NT2/D1 (cell line): Measurements from ENCODE around the gene PBX1.

Experiments
- SUZ12 ChIP-seq: IDR thresholded peaks from 2 replicates; pipeline ENCODE4 v1.6.1; 2011; ENCODE audit not compliant: insufficient read length, insufficient read depth; ENCODE audit errors: extremely low read depth
- YY1 ChIP-seq: IDR thresholded peaks from 2 replicates; pipeline ENCODE4 v1.6.1; 2011; ENCODE audit not compliant: insufficient read length, insufficient read depth
- ZNF274 ChIP-seq: IDR thresholded peaks from 2 replicates; pipeline ENCODE4 v1.6.1; 2011; ENCODE audit warnings: mild to moderate bottlenecking, low read depth, low read length

DNA sequence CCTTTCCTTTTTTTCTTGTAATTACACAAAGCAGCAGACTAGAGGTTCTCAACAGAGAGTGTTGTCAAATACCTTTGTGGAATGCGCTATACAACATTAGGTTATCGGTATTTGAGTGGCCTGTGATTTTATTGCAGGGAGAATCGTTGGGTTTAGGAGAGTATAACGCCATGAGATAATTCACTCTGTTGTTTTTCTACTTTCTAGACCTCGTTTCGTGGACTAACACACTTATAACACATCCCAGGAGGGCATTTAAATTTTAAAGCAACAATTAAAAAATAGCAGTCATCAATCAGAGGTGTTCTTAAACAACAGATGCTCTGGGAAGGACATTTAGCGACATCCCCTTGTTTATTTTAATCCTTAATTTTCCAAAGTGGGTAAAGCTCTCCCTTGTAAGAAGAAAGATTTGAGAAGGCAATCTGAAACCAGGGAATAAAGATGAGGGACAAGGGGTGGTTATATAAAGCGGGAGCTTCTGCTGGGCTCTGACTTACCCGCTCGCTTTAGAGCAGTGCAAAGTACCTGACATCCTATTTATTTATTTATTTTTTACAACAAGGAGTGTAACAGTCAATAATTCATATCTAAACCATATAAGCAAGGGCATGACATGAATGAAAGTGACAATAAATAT lies 4.9 kb downstream of the PBX1 start:
- no peak for TF ChIP-seq ZNF274
- TF ChIP-seq YY1: no peak
- TF ChIP-seq SUZ12: no peak
